GM18526 (cell line): ENCODE measurements around the gene DDX10.

Experiments used
- POLR2A ChIP-seq: IDR thresholded peaks from 3 replicates; pipeline ENCODE4 v1.6.1; 2011; ENCODE audit not compliant: insufficient read length; ENCODE audit errors: extremely low read depth

The DDX10 gene

GRCh38 chr11:108693852-108694251, 29.0 kb downstream of the DDX10 start:
- no peak for TF ChIP-seq POLR2A

GRCh38 chr11:108694846-108695245, 30.0 kb downstream of the DDX10 start:
- TF ChIP-seq POLR2A, result no peak

GRCh38 chr11:108697872-108698473, 33.1 kb downstream of the DDX10 start:
- TF ChIP-seq POLR2A, result no peak

GRCh38 chr11:108698844-108699642, 34.2 kb downstream of the DDX10 start:
- no peak for TF ChIP-seq POLR2A

- no peak for TF ChIP-seq POLR2A
Observed at GRCh38 chr11:108703916-108704315, 39.0 kb downstream of the DDX10 start.

- TF ChIP-seq POLR2A, result no peak
Observed at GRCh38 chr11:108705061-108705460, 40.2 kb downstream of the DDX10 start.

- TF ChIP-seq POLR2A, result no peak
Observed at GRCh38 chr11:108708173-108708572, 43.3 kb downstream of the DDX10 start.

- no peak for TF ChIP-seq POLR2A
Observed at GRCh38 chr11:108709741-108710140, 44.9 kb downstream of the DDX10 start.

GRCh38 chr11:108713076-108713790, 48.4 kb downstream of the DDX10 start:
- no peak for TF ChIP-seq POLR2A

GRCh38 chr11:108715239-108715638, 50.4 kb downstream of the DDX10 start:
- TF ChIP-seq POLR2A, result no peak

- no peak for TF ChIP-seq POLR2A
Observed at GRCh38 chr11:108718466-108718865, 53.6 kb downstream of the DDX10 start.

- no peak for TF ChIP-seq POLR2A
Observed at GRCh38 chr11:108724974-108725689, 60.3 kb downstream of the DDX10 start.

GRCh38 chr11:108726077-108726800, 61.4 kb downstream of the DDX10 start:
- TF ChIP-seq POLR2A, result no peak

GRCh38 chr11:108727665-108728064, 62.8 kb downstream of the DDX10 start:
- TF ChIP-seq POLR2A, result no peak
